IMR-90 (cell line): ENCODE measurements around the gene PIK3C3.

Source experiments
- FOS ChIP-seq: fragments of 150-350 bp; IDR thresholded peaks from 2 replicates; pipeline ENCODE4 v1.6.1; 2016; ENCODE audit warnings: low read depth, low read length
- MXI1 ChIP-seq: IDR thresholded peaks from 2 replicates; pipeline ENCODE4 v1.6.1; 2012; ENCODE audit warnings: low read depth, mild to moderate bottlenecking, low read length, moderate library complexity, borderline replicate concordance
- NFE2L2 ChIP-seq: fragments of 150-350 bp; IDR thresholded peaks from 2 replicates; pipeline ENCODE4 v1.6.1; 2016; ENCODE audit warnings: low read depth, mild to moderate bottlenecking, low read length
- POLR2A ChIP-seq: IDR thresholded peaks from 2 replicates; pipeline ENCODE4 v1.6.1; 2012; ENCODE audit warnings: mild to moderate bottlenecking, low read depth, low read length
- RCOR1 ChIP-seq: IDR thresholded peaks from 2 replicates; pipeline ENCODE4 v1.6.1; 2012; ENCODE audit warnings: mild to moderate bottlenecking, low read length, improper control_type of control experiment; ENCODE audit not compliant: insufficient replicate concordance
- RFX5 ChIP-seq: IDR thresholded peaks from 2 replicates; pipeline ENCODE4 v1.8.0; 2012; ENCODE audit warnings: low read depth, mild to moderate bottlenecking, low read length, moderate library complexity
- SMC3 ChIP-seq: fragments of 150-350 bp; IDR thresholded peaks from 2 replicates; pipeline ENCODE4 v1.6.1; 2016; ENCODE audit warnings: low read depth, mild to moderate bottlenecking, antibody characterized with exemption, low read length, moderate library complexity
- TF ChIP-seq, protein P1 (sequence below): conservative IDR thresholded peaks from 2 replicates; pipeline ENCODE4 v1.5.1; 2012; ENCODE audit warnings: mild to moderate bottlenecking, low read depth, low read length, improper control_type of control experiment
- TF ChIP-seq, protein P2 (sequence below): fragments of 150-350 bp; IDR thresholded peaks from 2 replicates; pipeline ENCODE4 v1.6.1; 2017; ENCODE audit warnings: mild to moderate bottlenecking, antibody characterized with exemption, low read length, low read depth

DNA sequence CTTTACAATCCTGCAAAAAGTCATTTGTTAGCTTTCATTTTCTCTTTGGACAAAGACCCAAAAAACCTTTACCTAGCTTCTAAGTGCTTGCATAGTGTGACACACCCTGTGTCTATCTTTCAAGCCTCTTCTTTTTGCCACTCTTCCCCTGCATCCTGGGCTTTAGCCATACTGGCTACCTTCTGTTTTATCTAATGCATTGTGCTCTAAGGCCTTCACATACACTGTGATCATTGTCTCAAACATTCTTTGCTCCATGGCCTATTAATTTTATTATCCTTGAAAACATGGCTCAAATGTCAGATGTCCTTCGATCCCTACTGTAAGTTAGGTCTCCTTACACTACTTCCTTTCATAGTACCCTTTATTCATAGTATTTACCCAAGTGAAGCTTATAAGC lies 84.4 kb downstream of the PIK3C3 start:
- TF ChIP-seq FOS (no peak), RCOR1 (no peak), POLR2A (no peak), RFX5 (no peak), MXI1 (no peak), SMC3 (no peak), NFE2L2 (no peak)
- TF ChIP-seq, protein P1, sequence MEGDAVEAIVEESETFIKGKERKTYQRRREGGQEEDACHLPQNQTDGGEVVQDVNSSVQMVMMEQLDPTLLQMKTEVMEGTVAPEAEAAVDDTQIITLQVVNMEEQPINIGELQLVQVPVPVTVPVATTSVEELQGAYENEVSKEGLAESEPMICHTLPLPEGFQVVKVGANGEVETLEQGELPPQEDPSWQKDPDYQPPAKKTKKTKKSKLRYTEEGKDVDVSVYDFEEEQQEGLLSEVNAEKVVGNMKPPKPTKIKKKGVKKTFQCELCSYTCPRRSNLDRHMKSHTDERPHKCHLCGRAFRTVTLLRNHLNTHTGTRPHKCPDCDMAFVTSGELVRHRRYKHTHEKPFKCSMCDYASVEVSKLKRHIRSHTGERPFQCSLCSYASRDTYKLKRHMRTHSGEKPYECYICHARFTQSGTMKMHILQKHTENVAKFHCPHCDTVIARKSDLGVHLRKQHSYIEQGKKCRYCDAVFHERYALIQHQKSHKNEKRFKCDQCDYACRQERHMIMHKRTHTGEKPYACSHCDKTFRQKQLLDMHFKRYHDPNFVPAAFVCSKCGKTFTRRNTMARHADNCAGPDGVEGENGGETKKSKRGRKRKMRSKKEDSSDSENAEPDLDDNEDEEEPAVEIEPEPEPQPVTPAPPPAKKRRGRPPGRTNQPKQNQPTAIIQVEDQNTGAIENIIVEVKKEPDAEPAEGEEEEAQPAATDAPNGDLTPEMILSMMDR, result no peak
- TF ChIP-seq, protein P2, sequence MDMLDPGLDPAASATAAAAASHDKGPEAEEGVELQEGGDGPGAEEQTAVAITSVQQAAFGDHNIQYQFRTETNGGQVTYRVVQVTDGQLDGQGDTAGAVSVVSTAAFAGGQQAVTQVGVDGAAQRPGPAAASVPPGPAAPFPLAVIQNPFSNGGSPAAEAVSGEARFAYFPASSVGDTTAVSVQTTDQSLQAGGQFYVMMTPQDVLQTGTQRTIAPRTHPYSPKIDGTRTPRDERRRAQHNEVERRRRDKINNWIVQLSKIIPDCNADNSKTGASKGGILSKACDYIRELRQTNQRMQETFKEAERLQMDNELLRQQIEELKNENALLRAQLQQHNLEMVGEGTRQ, result no peak
